Sigmoid colon (tissue), 4 donors: ENCODE results near the gene CDKN2C.

Experiments
- POLR2A ChIP-seq, 2 donors: fragments of 450-650 bp; IDR thresholded peaks; one replicate each; pipeline ENCODE4 v1.6.1; 2016; ENCODE audit warnings: antibody characterized with exemption in 2 of 2, mild to moderate bottlenecking in 2 of 2, moderate library complexity in 2 of 2
- POLR2AphosphoS5 ChIP-seq, 4 donors: sonication (generic); formaldehyde crosslinking; IDR thresholded peaks; one replicate each; pipeline ENCODE4 v1.6.1; 2017; ENCODE audit warnings: antibody characterized with exemption in 4 of 4
- TF ChIP-seq, protein P1 (sequence below), 4 experiments: fragments of 450-650 bp in 3 of 4; fragments of 200-600 bp in 1 of 4; IDR thresholded peaks; one replicate each; pipeline ENCODE4 v1.5.1; 2016 to 2019; ENCODE audit warnings: antibody characterized with exemption in 4 of 4, mild to moderate bottlenecking in 3 of 4, moderate library complexity in 2 of 4

DNA sequence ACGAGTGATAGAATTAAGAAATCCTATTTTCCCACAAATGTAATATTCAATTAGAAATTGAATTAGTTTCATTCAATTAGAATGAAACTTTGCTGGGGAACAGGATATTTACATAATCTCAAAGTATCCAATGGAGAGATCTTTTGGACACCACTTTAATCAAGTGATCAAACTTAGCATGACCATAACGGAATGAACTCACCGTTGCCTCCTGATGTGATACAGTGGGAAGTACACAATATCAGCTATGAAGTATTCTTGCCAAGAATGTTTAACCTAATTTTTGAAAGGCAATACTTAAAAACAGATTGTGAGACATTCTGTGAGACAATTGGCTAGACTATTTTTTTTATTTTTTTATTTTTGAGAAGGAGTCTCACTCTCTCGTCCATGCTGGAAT, 16.6 kb downstream of the CDKN2C start:
- TF ChIP-seq, protein P1, sequence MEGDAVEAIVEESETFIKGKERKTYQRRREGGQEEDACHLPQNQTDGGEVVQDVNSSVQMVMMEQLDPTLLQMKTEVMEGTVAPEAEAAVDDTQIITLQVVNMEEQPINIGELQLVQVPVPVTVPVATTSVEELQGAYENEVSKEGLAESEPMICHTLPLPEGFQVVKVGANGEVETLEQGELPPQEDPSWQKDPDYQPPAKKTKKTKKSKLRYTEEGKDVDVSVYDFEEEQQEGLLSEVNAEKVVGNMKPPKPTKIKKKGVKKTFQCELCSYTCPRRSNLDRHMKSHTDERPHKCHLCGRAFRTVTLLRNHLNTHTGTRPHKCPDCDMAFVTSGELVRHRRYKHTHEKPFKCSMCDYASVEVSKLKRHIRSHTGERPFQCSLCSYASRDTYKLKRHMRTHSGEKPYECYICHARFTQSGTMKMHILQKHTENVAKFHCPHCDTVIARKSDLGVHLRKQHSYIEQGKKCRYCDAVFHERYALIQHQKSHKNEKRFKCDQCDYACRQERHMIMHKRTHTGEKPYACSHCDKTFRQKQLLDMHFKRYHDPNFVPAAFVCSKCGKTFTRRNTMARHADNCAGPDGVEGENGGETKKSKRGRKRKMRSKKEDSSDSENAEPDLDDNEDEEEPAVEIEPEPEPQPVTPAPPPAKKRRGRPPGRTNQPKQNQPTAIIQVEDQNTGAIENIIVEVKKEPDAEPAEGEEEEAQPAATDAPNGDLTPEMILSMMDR (IDR thresholded peaks at IDR 0.05): no peak
- no peak for TF ChIP-seq POLR2A (IDR thresholded peaks at IDR 0.05)
- TF ChIP-seq POLR2AphosphoS5 (IDR thresholded peaks at IDR 0.05): no peak
